Psoas muscle (tissue), 8 donors: ENCODE data around the gene PCK1. TPM values are rescaled to one million over a fixed set of nuclear protein-coding genes. Genes with fewer than 3 reads are reported as not detected.

Experiments used
- ATAC-seq, 4 donors: fragments of 200-7000 bp; cut with Tn5 transposase; one replicate each; pipeline ENCODE4 v1.9.1; 2020; ENCODE audit warnings: moderate library complexity in 3 of 4, mild to moderate bottlenecking in 2 of 4
- DNase-seq, 2 donors: peaks; one replicate each; pipeline ENCODE4 v3.0.0-alpha.2; 2020
- H3K27ac ChIP-seq: fragments of 200-600 bp; one replicate; pipeline ENCODE4 v1.8.0; 2022
- H3K27me3 ChIP-seq, 3 donors: fragments of 200-600 bp in 1 of 3; one replicate each; pipeline versions ENCODE4 v1.6.1 to v1.8.0; 2013 to 2022; ENCODE audit warnings: low read length in 2 of 3, mild to moderate bottlenecking in 2 of 3, moderate library complexity in 1 of 3; ENCODE audit not compliant: insufficient read depth in 3 of 3
- H3K36me3 ChIP-seq, 2 donors: fragments of 200-600 bp in 1 of 2; one replicate each; pipeline versions ENCODE4 v1.6.1 to v1.8.0; 2013 to 2022; ENCODE audit warnings: low read depth in 1 of 2, mild to moderate bottlenecking in 1 of 2, moderate library complexity in 1 of 2; ENCODE audit not compliant: insufficient read depth in 1 of 2
- H3K4me1 ChIP-seq: fragments of 200-600 bp; one replicate; pipeline ENCODE4 v1.8.0; 2022
- H3K4me3 ChIP-seq: fragments of 200-600 bp; one replicate; pipeline ENCODE4 v1.8.0; 2022; ENCODE audit warnings: mild to moderate bottlenecking
- H3K9me3 ChIP-seq: fragments of 200-600 bp; one replicate; pipeline ENCODE4 v1.8.0; 2022
- WGBS, 3 donors: extraction: QIAGEN DNeasy Blood & Tissue Kit; methylation state at CpG; one replicate each; pipeline versions ENCODE4 v1.1.6 to v1.1.7; 2013; 5-methylcytosine and 5-hydroxymethylcytosine counted together
- intact Hi-C, 2 donors: fragments of 100-400 bp; cut with DNase I; formaldehyde crosslinking; loops; one replicate each; pipeline versions ENCODE4 v1.11.0 to v1.14.2; 2022
- polyA plus RNA-seq, 3 donors: library from polyadenylated mRNA; stranded (reverse); fragments of 200-250 nt; gene quantifications; one replicate each; pipeline ENCODE4 v1.2.3, GENCODE V29; 2013
- total RNA-seq, 4 donors: library from RNA; stranded (reverse); fragmentation: NEBNext Ultra II Directional in 2 of 4; extraction: Animal tissue kit (Norgen Biotek cat#: 25700) in 2 of 4; gene quantifications; one replicate each; pipeline versions ENCODE4 v1.2.1 to v1.2.4, GENCODE V29; 2021 to 2023
- TF ChIP-seq, protein P1 (sequence below): fragments of 200-600 bp; IDR thresholded peaks from one replicate; pipeline ENCODE4 v1.8.0; 2022; ENCODE audit warnings: antibody characterized with exemption
- donor health status: healthy with polysubstance abuse.
- donor health status: DM: no; HTN: no; CAD: no; lungs with moderate emphysema.
- donor health status: Bipolar disorder and iron deficiency.
- donor health status: healthy.
- donor health status: DM: yes; HTN: yes; CAD: no.
- donor health status: DM: no; HTN: no; CAD: no.
- donor health status: DM: no; HTN: no; CAD: no.
- donor health status: DM: yes; HTN: yes; CAD: no.

PCK1 gene
- total and polyA plus RNA-seq, 7 donors: 0.24 to 0.81 (median 0.41) TPM

DNA sequence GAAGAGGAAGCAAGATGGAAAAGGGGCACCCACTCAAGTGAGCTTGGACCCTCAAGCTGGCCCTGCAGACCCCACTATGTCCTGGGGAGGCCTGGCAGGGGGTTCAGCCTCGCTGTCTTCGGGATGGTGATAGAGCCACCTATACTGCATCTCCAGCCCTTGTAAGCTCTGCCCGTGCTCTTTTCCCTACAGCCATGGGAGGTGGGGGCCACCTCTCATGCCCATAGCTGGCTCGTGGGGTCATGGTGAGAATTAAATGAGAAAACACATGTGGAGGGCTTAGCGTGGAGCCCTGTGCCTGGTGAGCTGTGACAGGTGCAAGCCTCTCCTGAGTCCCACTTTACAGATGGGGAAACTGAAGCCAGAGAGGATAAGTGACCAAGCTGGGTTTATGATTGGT lies 27.7 kb downstream of the PCK1 start:
- DNase-seq: no peak
- ATAC-seq: no peak
- TF ChIP-seq, protein P1, sequence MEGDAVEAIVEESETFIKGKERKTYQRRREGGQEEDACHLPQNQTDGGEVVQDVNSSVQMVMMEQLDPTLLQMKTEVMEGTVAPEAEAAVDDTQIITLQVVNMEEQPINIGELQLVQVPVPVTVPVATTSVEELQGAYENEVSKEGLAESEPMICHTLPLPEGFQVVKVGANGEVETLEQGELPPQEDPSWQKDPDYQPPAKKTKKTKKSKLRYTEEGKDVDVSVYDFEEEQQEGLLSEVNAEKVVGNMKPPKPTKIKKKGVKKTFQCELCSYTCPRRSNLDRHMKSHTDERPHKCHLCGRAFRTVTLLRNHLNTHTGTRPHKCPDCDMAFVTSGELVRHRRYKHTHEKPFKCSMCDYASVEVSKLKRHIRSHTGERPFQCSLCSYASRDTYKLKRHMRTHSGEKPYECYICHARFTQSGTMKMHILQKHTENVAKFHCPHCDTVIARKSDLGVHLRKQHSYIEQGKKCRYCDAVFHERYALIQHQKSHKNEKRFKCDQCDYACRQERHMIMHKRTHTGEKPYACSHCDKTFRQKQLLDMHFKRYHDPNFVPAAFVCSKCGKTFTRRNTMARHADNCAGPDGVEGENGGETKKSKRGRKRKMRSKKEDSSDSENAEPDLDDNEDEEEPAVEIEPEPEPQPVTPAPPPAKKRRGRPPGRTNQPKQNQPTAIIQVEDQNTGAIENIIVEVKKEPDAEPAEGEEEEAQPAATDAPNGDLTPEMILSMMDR: no peak
- Histone ChIP-seq H3K4me1 (no peaks in the 10 kb centered on the region), H3K9me3 (no peaks in the 10 kb centered on the region), H3K27ac (no peak overlapping the region), H3K36me3 (no peaks in the 10 kb centered on the region), H3K27me3 (peaks cover 0 to 20% (median 0%) of the 10 kb centered on the region in 3 donors), H3K4me3 (no peak overlapping the region)
- WGBS, 3 donors: 71 to 85% (median 77%) methylated on average over 5 of the region's 5 CpGs
- intact Hi-C loops: no loop called here

DNA sequence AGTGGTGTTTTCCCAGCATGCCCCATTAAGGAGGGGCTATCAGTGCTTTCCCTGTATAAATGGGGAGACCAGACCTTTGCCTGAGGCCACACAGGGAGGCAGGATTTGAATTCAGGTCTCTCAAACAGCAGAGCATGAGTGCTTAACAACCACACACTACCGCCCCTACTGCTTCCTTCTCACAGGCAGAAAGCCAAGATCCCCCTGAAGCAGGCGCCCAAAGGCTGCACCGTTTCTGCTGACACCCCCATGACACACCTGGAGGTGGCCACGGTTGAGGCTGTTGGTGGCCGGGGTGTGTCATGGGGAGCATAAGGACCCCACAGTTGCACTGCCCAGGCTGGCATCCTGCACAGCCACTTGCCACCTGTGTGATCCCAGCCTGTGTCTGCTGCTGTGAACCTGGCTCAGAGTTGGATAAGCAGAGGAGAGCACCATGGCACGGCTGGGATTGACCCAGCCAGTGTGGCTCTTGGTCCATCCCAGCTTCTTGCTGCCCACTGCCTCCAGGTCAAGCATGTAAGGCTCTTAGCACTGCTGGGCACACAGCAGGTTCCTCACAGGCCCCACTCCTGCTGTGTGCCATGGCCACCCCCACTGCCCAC lies 28.3 kb downstream of the PCK1 start:
- no peaks in the 10 kb centered on the region for H3K4me1 ChIP-seq
- no peak overlapping the region for H3K27ac ChIP-seq
- WGBS, 3 donors: 85 to 95% (median 91%) methylated on average over 6 of the region's 6 CpGs
- no peaks in the 10 kb centered on the region for H3K36me3 ChIP-seq
- ATAC-seq (no peak), DNase-seq (no peak)
- peaks cover 0 to 14% (median 0%) of the 10 kb centered on the region in 3 donors for H3K27me3 ChIP-seq
- no peaks in the 10 kb centered on the region for H3K9me3 ChIP-seq
- intact Hi-C loops: no loop called here
- TF ChIP-seq, protein P1: no peak
- H3K4me3 ChIP-seq: no peak overlapping the region

DNA sequence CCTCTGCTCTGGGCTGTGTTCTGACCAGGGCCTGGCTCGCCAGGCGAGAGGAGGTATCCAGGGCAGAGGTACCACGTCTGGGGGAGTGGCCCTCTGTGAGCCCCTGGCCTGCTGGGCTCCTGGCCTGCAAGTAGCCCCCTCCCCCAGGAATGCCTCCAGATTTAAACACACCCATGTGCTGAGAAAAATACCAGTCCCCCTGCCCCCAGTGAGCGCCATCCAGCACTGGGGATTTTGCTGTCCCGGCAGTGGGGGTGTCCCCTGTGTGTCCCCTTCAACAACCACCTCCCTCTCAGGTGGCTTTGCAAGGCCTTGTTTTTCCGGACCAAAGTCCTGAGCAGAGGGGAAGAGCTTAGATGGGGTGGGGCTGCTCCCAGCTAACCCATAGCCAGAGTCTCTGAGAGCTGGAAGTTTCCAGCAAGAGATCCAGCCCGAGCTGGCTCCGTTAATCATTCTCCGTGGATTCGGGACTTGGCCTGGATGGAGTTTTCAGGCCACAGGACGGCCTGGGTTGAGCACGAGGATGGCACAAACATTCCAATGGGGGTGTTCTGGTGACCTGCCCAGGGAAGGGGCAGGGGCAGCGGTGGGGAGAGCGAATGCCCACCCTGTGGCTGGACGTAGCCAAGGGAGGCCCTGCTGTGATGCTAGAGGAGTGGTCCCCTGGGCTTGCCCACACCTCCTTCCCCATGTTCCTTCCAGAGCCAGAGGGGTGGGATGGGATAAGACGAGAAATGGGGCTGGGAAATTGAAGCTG lies 29.0 kb downstream of the PCK1 start:
- Histone ChIP-seq H3K27me3 (peaks cover 0 to 9% (median 0%) of the 10 kb centered on the region in 3 donors), H3K27ac (no peak overlapping the region), H3K9me3 (no peaks in the 10 kb centered on the region), H3K4me3 (no peak overlapping the region), H3K36me3 (no peaks in the 10 kb centered on the region), H3K4me1 (no peaks in the 10 kb centered on the region)
- ATAC-seq: no peak
- no peak for DNase-seq
- intact Hi-C loops: loop anchor here in 1 of 2 donors (10.0 kb wide), 1 partner anchor 215 kb away; no protein-coding TSS in a partner anchor
- 77 to 81% (median 81%) methylated on average over 15 to 16 of the region's 16 CpGs for WGBS, 3 donors
- TF ChIP-seq, protein P1: no peak

DNA sequence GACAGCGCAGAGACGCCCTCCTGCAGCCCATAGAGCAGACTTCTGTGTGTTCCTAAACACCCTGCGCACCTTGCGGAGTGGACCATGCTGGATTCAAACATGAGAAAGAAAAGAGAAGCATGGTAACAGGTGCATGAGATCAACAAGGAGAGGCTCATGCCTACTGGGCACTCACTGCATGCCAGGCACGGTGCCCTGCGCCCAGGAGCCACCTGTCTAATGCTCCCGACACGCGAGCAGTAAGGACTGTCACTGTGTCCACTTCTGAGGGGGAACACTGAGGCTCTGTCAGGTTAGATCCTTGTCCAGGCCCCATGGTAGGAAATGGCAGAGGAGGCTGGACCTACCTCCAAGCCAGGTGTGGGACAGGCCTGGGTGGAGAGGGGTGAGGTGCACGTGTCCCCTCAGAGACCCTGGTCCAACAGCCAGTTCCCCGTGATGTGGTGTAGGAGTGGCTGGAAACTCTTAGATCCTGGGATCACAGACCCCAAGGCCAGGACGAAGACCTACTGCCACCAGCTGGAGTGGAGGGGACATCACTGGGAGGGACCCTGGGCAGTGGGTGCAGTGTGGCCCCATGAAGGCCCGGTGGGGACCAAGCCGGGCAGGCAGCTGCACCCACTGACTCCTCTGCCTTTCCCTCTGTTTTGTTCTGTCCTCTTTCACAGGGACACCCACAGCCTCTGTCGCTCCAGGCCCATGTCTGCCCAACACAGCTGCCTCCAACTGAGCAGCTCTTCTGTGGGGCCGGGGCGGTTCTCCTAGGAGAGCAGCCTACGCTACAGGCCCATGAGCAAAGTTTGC lies 29.8 kb downstream of the PCK1 start:
- Histone ChIP-seq H3K27me3 (peaks cover 0 to 1% (median 0%) of the 10 kb centered on the region in 3 donors), H3K4me1 (no peaks in the 10 kb centered on the region), H3K36me3 (no peaks in the 10 kb centered on the region), H3K4me3 (no peak overlapping the region), H3K27ac (no peak overlapping the region), H3K9me3 (no peaks in the 10 kb centered on the region)
- 82 to 87% (median 84%) methylated on average over 18 of the region's 18 CpGs for WGBS, 3 donors
- intact Hi-C loops: loop anchor here in 1 of 2 donors (10.0 kb wide), 1 partner anchor 216 kb away; no protein-coding TSS in a partner anchor
- ATAC-seq (no peak), DNase-seq (no peak)
- TF ChIP-seq, protein P1: no peak
